SK-N-MC (cell line): ENCODE measurements around the gene RBFA.

ENCODE experiments used
- EZH2 ChIP-seq: fragments of 200-600 bp; sonication (generic); IDR thresholded peaks from one replicate; pipeline ENCODE4 v1.6.1; 2017; ENCODE audit warnings: antibody characterized with exemption
- POLR2AphosphoS5 ChIP-seq: IDR thresholded peaks from 2 replicates; pipeline ENCODE4 v1.6.1; 2012; ENCODE audit warnings: mild to moderate bottlenecking, low read depth, low read length, borderline replicate concordance

DNA sequence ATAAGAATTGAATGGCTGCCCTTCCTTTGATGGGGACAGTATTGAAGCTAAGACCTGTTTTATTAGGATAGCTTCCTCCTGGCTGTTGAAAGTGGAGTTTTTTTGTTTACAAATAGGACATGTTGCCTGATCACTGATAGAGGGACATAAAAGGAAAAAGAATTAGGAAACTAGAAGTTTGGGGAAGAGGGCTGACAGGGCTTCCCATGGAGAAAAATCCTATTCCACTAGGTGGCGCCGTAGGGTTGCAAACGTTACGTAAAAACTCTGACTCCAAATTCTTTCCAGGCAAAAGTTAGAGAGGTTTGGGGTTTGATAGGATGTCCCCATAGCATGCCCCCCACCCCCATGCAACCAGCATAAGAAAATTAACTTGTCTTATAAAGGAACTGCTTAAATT lies 11.1 kb upstream of the RBFA start:
- TF ChIP-seq POLR2AphosphoS5 (no peak), EZH2 (no peak)
